OCI-LY3 (cell line): ENCODE data around the gene HYAL1.

Experiments
- EZH2phosphoT487 ChIP-seq: fragments of 200-600 bp; shearing (Covaris generic); IDR thresholded peaks from 2 replicates; pipeline ENCODE4 v1.6.1; 2018; ENCODE audit warnings: antibody characterized with exemption, mixed run types, low read depth
- TF ChIP-seq, protein P1 (sequence below): fragments of 200-600, 300-600 bp; sonication (generic); IDR thresholded peaks from 2 replicates; pipeline ENCODE4 v1.5.1; 2014; ENCODE audit warnings: antibody characterized with exemption, low read length, low read depth

DNA sequence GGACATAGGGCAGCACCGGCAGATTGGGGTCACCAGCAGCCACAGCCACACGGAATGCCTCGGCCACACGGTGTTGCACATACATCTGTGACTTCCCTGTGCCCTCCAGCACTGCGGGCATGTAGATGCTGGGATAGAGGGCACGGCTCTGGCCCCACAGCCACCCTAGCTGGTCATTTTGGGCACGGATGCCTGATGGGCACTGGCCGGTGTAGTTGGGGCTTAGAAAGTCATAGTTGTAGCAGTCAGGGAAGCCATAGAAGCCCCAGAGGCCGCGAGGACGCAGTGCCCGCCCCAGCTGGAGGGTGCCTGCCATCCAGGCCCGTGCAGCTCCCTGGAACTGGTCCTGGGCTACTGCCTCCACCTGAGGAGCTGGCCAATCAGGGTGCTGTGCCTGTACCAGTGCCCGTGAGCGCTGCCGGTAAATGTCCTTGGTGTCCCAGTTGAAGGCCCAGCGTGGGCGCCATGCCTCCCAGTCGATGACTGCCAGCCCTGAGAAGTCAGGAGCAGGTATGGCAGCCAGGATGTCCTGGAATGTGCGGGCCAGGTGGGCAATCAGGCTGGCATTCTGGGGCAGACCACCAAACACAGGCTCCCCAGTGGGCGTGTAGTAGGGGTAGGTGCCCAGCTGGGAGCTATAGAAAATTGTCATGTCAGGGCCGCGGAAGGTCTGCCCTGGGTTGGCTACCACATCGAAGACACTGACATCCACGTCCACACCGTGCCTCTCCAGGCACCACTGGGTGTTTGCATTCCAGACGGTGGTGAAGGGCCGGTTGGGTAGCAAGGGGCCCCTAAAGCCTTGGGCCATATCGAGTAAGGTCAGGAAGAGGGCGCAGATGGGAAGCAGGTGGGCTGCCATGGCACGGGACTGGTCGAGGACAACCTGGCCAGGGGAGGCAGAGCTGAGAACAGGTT, 1.0 kb downstream of the HYAL1 start:
- TF ChIP-seq, protein P1, sequence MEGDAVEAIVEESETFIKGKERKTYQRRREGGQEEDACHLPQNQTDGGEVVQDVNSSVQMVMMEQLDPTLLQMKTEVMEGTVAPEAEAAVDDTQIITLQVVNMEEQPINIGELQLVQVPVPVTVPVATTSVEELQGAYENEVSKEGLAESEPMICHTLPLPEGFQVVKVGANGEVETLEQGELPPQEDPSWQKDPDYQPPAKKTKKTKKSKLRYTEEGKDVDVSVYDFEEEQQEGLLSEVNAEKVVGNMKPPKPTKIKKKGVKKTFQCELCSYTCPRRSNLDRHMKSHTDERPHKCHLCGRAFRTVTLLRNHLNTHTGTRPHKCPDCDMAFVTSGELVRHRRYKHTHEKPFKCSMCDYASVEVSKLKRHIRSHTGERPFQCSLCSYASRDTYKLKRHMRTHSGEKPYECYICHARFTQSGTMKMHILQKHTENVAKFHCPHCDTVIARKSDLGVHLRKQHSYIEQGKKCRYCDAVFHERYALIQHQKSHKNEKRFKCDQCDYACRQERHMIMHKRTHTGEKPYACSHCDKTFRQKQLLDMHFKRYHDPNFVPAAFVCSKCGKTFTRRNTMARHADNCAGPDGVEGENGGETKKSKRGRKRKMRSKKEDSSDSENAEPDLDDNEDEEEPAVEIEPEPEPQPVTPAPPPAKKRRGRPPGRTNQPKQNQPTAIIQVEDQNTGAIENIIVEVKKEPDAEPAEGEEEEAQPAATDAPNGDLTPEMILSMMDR = no peak
- no peak for TF ChIP-seq EZH2phosphoT487
